Activated CD8-positive, alpha-beta memory T cell treated with anti-CD3 and anti-CD28 coated beads, Interleukin-2, amount 50 U/mL, for 24 hours (primary cell): ENCODE measurements around the gene SFMBT1.
"Not testable (repeated sequence)": the region's sequence is repeated elsewhere in the genome, so short reads cannot be mapped to it uniquely, and the experiment has no call there.

Source experiments
- DNase-seq: peaks from one replicate; pipeline ENCODE4 v3.0.0-alpha.2; 2020; ENCODE audit errors: extremely low read depth

Gene SFMBT1

GRCh38 chr3:53038679-53039375, 7.0 kb downstream of the SFMBT1 start:
- DNase-seq: no peak

- no peak for DNase-seq
Observed at GRCh38 chr3:53035825-53036619, 9.9 kb downstream of the SFMBT1 start.

GRCh38 chr3:53035018-53035417, 10.9 kb downstream of the SFMBT1 start:
- DNase-seq: not testable (repeated sequence)

GRCh38 chr3:53034411-53034810, 11.5 kb downstream of the SFMBT1 start:
- DNase-seq: not testable (repeated sequence)

GRCh38 chr3:53032609-53033008, 13.3 kb downstream of the SFMBT1 start:
- DNase-seq: no peak

DNA sequence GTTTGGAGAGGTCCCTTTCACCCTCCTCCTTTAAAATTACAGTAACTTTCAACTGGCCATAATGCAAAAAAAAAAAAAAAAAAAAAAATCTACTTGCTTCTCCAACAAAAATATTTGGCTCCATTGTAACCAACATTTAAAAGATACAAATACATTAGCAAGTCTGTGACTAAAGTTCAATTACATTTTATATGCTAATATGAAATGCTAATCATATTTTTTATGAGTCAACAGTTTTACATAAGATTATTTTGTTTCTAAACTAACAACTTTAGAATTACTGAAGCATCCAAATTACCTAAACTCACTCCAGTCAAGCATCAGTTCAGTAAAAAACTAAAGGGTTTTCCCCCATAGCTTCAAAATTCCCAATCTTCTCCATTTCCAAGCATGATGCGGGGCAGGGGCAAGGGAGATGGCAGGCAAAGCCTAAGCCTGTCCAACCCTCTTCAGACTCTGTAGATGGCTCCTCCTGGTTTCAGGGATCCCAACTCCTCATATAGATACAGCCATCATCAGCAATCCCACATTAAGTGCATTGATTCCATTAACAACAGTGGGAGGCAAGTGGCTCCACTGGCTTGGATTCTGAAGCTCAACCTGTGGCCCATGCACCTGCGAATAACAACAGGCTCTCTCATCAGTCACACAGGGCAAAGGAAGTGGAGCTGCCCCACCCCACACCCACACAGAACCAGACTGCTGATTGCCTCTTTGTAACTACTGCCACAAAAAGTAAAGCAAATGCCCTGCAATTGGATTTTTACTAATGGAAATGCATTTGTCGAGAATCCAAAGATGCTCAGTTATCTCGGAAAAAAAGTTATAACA, 15.0 kb downstream of the SFMBT1 start:
- DNase-seq: no peak

DNA sequence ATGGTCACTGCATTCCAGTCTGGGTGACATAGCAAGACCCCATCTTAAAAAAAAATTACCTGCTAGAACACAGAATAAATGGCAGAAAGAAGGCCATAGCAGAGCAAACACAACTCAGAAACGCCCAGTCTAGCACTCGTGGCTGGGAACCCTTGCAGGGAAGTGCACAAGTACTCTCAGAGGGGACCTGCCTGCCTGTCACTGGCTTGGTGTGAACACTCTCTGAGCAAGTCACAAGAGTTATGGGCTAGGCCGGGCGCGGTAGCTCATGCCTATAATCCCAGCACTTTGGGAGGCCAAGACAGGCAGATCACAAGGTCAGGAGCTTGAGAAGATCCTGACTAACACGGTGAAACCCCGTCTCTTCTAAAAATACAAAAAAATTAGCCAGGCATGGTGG, 17.2 kb downstream of the SFMBT1 start:
- DNase-seq: no peak

DNA sequence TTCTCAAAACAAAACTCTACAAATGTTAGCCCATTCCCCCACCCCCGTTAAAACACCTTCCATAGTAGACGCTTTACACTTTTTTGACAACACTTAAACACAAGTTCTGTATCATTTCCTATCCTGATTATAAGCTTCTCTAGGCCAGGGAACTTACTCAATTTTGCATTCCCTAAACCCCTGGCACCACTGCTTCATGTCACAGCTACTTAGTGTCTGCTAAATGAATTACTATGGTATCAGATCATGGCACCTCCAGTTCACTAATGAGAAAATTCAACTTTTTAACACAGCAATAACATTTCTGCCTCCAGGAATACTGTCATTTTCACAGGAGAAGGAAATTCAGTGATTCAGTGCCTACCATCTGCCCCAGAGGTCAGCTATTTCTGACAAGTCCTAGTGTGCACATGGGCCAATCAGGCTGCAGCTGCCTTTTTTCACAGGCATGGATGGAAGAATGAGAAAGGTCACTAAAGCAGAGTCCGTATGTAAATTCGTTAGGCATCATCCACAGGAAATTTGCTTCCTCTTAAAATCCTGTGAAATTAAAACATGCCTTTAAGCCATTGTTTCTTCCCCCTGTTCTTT, 18.5 kb downstream of the SFMBT1 start:
- DNase-seq: no peak

DNA sequence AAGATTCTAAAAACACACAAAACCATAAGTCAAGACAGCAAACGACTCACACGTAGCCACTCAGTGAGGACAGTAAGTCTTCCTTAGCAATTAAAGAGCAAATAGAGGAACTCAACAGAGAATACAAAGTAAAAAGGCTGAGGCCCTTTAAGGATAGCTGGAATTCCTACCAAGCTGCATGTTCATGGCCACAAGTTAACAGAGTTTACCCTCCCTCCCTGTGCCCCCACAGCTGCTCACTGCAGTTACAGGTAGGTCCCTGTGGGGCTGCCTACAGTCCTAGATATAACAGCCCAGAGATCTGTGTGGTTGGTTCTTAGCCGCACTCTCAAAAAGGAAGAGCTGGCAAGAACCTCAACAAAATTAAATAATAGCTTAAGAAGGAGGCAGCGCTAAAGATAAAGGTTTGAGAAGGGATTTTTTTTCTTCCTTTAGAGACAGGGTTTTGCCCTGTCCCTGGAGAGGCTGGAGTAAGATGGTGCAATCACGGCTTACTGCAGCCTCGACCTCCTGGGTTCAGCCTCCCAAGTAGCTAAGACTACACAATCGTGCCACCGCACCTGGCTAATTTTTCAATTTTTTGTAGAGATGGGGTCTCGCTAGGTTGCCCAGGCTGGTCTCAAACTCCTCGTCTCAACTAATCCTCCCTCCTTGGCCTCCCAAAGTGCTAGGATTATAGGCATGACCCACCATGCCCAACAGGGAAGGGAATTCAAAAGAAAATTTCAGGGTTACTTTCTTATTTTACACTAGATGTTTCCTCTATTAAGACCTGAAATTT, 19.3 kb downstream of the SFMBT1 start:
- no peak for DNase-seq

GRCh38 chr3:53024315-53024714, 21.6 kb downstream of the SFMBT1 start:
- DNase-seq: no peak

GRCh38 chr3:53023072-53023823, 22.6 kb downstream of the SFMBT1 start:
- DNase-seq: no peak

DNA sequence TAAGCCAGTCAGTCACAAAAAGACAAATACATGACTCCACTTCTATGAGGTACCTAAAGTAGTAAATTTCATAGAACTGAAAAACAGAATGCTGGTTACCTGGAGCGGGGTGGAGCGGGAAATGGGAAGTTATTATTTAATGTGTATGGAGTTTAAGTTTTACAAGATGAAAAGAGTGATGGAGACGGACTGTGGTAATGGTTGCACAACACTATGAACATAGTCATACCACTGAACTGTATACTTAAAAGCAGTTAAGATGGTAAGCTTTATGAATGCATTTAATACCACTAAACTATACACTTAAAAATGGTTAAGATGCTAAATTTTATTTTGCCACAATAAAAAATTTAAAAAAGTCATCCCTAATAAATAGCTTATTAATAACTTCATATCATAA, 23.2 kb downstream of the SFMBT1 start:
- no peak for DNase-seq

- DNase-seq: no peak
Observed at GRCh38 chr3:53016236-53016635, 29.6 kb downstream of the SFMBT1 start.

GRCh38 chr3:53011324-53011723, 34.5 kb downstream of the SFMBT1 start:
- DNase-seq: no peak

DNA sequence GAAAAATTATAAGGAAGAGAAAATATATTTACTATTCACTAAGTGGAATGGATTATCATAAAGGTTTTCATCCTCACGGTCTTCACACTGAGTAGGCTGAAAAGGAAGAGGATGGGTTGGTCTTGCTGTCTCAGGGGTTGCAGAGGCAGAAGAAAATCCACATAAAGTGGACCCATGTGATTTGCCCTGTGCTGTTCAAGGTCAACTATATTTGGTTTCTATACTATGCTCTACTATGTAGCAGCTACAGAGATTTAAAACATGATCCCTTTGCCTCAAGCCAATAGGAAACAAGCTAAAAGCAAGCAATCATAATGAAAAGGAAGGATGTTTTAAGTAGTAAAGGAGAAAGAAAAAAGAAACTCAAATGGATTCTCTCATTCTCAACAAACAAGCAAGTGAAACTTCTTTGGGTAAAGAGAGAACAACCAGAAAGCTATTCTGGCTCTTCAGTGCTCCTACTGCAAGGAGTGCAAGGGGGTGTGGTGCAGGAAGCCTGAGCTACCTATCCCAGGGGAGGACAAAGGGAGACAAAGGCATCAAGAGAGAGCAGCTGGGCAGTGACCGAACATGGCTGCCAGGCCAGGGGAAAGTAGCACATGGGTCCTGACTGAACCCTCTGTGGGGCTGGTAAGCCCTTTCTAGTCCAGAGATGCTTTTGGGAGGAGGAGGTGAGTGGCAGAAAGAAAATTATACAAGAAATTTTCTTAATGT, 35.9 kb downstream of the SFMBT1 start:
- DNase-seq: no peak

DNA sequence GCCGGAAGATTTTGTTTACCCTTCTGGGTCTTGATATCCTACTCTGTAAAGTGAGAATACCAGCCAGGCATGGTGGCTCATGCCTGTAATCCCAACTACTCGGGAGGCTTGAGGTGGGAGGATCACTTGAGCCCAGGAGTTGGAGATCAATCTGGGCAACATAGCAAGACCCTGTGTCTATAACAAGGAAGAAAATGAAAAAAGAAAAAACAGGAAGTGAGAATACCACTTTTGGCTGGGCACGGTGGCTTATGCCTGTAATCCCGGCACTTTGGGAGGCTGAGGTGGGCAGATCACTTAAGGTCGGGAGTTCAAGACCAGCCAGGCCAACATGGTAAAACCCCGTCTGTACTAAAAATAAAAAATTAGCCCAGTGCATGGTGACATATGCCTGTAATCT, 36.9 kb downstream of the SFMBT1 start:
- no peak for DNase-seq

DNA sequence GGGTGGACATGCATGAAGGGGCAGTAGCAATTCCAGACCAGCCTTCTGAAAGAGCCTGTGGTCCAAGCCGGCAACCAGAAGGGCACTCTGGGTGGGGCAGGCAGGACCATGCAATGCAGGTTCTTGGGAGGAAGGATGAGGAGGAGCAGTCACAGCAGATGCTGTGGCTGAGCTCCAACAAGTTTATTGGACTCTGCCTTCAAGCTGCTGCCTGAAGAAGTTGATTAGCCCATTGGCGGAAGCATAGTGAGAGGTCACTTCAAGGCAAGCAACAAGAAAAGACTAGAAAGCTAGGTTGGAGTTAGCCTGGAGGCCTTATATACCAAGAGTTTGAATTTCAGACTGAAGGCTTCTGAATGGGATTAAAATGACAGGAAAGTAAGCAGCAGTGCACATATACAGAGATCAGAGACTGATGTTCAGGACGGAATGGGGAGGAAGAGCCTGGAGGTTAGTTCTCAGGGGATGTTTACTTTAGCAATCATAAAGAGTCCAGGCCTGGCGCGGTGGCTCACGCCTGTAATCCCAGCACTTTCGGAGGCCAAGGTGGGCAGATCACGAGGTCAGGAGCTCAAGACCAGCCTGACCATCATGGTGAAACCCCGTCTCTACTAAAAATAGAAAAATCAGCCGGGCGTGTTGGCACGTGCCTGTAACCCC, 39.9 kb downstream of the SFMBT1 start:
- no peak for DNase-seq

DNA sequence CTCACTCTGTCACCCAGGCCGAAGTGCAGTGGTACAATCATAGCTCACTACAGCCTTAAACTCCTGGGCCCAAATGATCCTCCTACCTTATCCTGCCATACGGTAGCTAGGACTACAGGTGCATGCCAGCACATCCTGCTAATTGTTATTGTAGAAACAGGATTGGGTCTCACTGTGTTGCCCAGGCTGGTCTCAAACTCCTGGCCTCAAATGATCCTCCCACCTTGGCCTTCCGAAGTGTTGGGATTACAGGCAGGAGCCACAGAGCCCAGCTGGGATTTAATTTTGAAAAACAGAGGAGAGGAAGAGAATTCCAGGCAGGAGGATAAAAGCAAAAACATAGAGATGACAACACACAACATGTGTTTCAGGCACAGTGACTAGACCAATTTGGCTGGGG, 40.5 kb downstream of the SFMBT1 start:
- DNase-seq: no peak

GRCh38 chr3:53003320-53003719, 42.6 kb downstream of the SFMBT1 start:
- no peak for DNase-seq
